ENCODE results near the gene MICAL2.

The MICAL2 gene

DNA sequence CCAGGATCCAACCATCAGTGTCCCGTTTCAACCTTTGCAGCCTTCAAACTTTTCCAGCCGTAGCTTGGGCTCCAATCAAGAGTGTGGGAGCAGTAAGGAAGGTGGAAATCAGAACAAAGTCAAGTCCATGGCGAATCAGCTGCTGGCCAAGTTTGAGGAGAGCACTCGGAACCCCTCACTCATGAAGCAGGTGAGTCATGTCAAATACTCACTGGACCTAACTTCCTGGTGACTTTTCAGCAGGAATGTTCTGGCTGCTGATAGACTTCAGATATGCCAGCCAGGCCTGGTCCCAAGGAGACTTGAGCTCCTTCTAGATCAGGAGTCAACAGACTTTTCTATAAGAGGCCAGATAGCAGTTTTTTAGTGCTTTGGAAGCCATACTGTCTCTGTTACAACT lies 129.0 kb downstream of the MICAL2 start:
- in situ Hi-C loops (cut with MboI; ENCODE audit: low sequenced_read_pairs) = loop anchor here (10.0 kb wide), 1 partner anchor 115 kb away; no protein-coding TSS in a partner anchor

DNA sequence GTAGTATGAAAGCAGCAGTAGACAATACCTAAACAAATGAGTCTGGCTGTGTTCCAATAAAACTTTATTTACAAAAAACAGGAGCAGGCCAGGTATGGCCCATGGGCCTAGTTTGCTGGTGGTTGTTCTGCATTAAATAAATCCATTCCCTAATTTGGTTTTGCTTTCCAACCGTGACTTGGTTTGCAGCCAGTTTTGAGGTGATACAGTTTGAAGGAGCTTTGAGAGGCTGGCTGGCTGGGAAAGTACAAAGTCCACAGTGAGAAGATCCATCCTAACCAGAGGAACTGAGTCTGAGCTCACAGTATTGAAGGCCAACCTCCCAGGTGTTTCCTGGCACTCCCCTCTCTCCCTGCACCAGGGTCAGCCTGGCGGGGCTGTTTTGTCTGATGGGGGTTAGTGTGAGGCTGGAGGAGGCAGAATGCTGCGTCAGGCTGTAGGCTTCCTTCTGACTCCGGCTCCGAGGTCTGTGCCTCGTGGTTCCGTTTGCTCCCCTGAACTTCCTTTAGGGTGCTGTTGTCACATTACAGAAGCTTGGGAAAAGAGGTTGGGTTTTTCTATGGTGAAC lies 129.5 kb downstream of the MICAL2 start:
- in situ Hi-C loops (cut with MboI; ENCODE audit: low sequenced_read_pairs) = loop anchor here (10.0 kb wide), 1 partner anchor 115 kb away; no protein-coding TSS in a partner anchor

- in situ Hi-C loops (cut with MboI; ENCODE audit: low sequenced_read_pairs) = no loop called here
Observed at GRCh38 chr11:12240677-12241076, 130.3 kb downstream of the MICAL2 start.

DNA sequence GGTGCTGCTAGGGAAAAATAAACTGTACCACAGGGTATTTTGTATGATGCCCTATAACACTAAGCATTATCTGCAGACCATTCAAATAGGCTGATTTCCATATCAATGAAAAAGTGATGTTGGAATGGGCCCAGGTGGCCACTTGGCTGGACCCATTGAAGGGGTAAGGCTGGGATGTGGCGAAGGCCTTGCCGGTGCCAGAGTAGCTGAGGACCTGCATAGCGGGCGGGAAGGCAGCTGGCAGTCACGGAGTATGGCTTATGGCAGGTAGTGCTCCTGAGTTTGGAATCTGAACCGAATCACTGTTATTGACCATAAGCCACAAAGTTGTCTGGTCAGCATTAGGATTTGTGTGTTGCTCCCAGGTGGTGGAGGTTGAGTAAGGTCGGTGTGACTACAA lies 131.0 kb downstream of the MICAL2 start:
- in situ Hi-C loops (cut with MboI; ENCODE audit: low sequenced_read_pairs) = no loop called here

GRCh38 chr11:12241971-12242672 lies 131.7 kb downstream of the MICAL2 start:
- in situ Hi-C loops (cut with MboI; ENCODE audit: low sequenced_read_pairs) = no loop called here

DNA sequence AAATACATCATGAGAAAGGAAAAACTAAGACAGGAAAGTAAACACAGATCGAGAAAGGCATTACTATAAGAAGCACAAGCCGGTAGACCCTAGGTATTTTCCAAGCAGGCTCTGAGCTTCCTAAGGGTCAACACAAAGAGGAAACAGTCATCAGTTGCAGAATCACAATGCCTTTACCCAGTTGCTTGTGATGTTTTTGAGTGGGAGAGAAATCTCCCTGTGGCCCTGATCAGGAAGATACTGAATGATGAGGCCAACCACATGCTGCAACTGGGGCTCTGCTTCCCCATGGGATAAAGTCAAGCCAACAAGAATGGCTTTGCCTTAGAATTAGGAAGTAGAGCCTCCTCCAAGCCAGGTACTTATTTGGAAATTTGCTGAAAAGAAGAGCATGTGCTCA lies 132.6 kb downstream of the MICAL2 start:
- in situ Hi-C loops (cut with MboI; ENCODE audit: low sequenced_read_pairs) = no loop called here

- in situ Hi-C loops (cut with MboI; ENCODE audit: low sequenced_read_pairs) = no loop called here
Observed at GRCh38 chr11:12243486-12243885, 133.1 kb downstream of the MICAL2 start.

GRCh38 chr11:12243911-12244550 lies 133.6 kb downstream of the MICAL2 start:
- in situ Hi-C loops (cut with MboI; ENCODE audit: low sequenced_read_pairs) = no loop called here

DNA sequence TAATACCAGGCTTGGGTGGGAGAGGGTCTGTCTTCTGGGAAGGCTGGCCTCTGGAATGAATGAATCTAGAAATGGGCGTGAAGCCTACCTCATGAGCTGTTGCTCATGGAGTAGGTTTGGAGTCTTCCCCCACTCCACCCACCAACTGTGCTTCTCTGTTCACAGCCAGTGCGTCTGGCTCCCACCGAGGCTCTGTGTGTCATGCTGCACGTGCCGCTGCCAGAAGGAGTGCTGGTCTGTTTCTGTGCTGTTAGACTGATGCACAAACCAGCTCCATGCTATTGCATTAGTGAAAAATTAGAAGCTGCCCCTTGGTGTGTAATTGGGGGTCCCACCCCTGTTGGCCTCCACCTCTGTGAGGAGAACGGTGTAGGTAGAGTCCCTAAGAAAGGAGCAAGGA lies 134.7 kb downstream of the MICAL2 start:
- in situ Hi-C loops (cut with MboI; ENCODE audit: low sequenced_read_pairs) = no loop called here

- in situ Hi-C loops (cut with MboI; ENCODE audit: low sequenced_read_pairs) = no loop called here
Observed at GRCh38 chr11:12245549-12246016, 135.2 kb downstream of the MICAL2 start.

- in situ Hi-C loops (cut with MboI; ENCODE audit: low sequenced_read_pairs) = no loop called here
Observed at GRCh38 chr11:12246147-12246546, 135.8 kb downstream of the MICAL2 start.

DNA sequence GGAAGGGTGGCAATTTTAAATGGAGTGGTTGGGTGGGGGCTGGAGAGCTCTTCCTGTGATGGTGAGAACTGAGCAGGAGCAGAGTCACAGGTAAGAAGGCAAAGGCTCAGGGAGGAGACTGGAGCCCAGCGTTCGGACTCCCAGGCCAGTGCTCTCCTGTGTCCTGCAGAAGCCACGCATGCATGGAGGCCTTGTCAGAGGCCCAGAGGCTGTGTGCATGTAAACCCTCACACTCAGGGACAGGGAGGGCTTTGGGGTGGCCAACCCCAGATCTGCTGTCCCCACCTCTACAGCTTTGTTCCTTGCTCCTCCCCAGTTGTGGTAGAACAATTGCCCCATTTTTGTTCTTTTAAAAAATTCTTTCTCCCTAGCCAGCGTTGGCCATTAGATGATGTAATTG lies 136.6 kb downstream of the MICAL2 start:
- in situ Hi-C loops (cut with MboI; ENCODE audit: low sequenced_read_pairs) = no loop called here

- in situ Hi-C loops (cut with MboI; ENCODE audit: low sequenced_read_pairs) = no loop called here
Observed at GRCh38 chr11:12247543-12248254, 137.3 kb downstream of the MICAL2 start.

GRCh38 chr11:12248330-12248729 lies 137.9 kb downstream of the MICAL2 start:
- in situ Hi-C loops (cut with MboI; ENCODE audit: low sequenced_read_pairs) = no loop called here

- in situ Hi-C loops (cut with MboI; ENCODE audit: low sequenced_read_pairs) = no loop called here
Observed at GRCh38 chr11:12249590-12250260, 139.3 kb downstream of the MICAL2 start.

GRCh38 chr11:12251666-12252560 lies 141.5 kb downstream of the MICAL2 start:
- in situ Hi-C loops (cut with MboI; ENCODE audit: low sequenced_read_pairs) = no loop called here

DNA sequence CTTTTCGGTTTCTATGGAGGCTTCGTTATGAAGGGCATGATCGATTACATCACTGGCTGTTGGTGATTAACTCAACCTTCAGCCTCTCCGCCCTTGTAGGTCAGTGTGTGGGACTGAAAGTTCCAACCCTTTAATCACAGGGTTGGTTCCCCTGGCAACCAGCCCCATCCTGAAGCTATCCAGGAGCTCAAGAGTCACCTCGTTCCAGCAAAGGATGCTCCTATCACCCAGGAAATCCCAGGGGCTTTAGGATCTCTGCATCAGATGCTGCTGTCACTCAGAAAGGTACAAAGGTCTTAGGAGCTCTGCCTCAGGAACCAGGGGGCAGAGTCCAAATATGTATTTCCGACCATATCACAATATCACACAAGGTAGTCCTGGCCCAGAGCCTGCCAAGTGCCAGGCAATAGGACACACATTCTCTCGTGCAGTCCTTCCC lies 143.5 kb downstream of the MICAL2 start:
- in situ Hi-C loops (cut with MboI; ENCODE audit: low sequenced_read_pairs) = no loop called here

GRCh38 chr11:12258451-12258850 lies 148.1 kb downstream of the MICAL2 start:
- in situ Hi-C loops (cut with MboI; ENCODE audit: low sequenced_read_pairs) = no loop called here

DNA sequence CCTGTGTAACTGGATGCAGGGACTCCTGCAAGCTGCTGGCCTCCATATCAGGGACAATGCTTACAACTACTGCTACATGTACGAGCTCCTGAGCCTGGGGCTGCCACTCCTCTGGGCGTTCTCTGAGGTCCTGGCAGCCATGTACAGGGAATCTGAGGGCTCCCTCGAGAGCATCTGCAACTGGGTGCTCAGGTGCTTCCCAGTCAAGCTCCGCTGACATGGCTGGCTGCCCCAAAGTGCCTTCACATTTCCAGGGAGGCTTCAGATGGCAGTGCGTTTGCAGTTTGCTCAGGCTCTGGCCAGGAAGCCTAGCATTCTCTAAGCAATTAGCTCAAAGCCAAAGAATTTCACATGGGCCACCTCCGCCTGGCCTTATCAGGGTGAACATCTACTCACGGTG lies 149.6 kb downstream of the MICAL2 start:
- in situ Hi-C loops (cut with MboI; ENCODE audit: low sequenced_read_pairs) = loop anchor here (10.0 kb wide), 1 partner anchor 205 kb away; no protein-coding TSS in a partner anchor
